Measurements from ENCODE around the gene ATP8A2.

The ATP8A2 gene

GRCh38 chr13:25384758-25385410 is 13.1 kb downstream of the ATP8A2 start:
- DNase-seq = no peak

GRCh38 chr13:25391932-25392331 is 20.2 kb downstream of the ATP8A2 start:
- no peak for DNase-seq

- no peak for DNase-seq
Measured at GRCh38 chr13:25394402-25395060, 22.8 kb downstream of the ATP8A2 start.

- DNase-seq = no peak
Measured at GRCh38 chr13:25397763-25398162, 26.0 kb downstream of the ATP8A2 start.

GRCh38 chr13:25400925-25401324 is 29.2 kb downstream of the ATP8A2 start:
- DNase-seq = no peak

- DNase-seq = no peak
Measured at GRCh38 chr13:25401958-25402357, 30.2 kb downstream of the ATP8A2 start.

- no peak for DNase-seq
Measured at GRCh38 chr13:25406377-25406776, 34.6 kb downstream of the ATP8A2 start.

- DNase-seq = no peak
Measured at GRCh38 chr13:25409938-25410337, 38.2 kb downstream of the ATP8A2 start.

GRCh38 chr13:25415241-25415640 is 43.5 kb downstream of the ATP8A2 start:
- DNase-seq = no peak

GRCh38 chr13:25417535-25417934 is 45.8 kb downstream of the ATP8A2 start:
- no peak for DNase-seq

GRCh38 chr13:25420161-25420560 is 48.4 kb downstream of the ATP8A2 start:
- no peak for DNase-seq

- no peak for DNase-seq
Measured at GRCh38 chr13:25421612-25422011, 49.8 kb downstream of the ATP8A2 start.

GRCh38 chr13:25422153-25422552 is 50.4 kb downstream of the ATP8A2 start:
- DNase-seq = no peak

GRCh38 chr13:25423831-25424230 is 52.1 kb downstream of the ATP8A2 start:
- no peak for DNase-seq

- DNase-seq = no peak
Measured at GRCh38 chr13:25429466-25429865, 57.7 kb downstream of the ATP8A2 start.

- no peak for DNase-seq
Measured at GRCh38 chr13:25432691-25433090, 60.9 kb downstream of the ATP8A2 start.

GRCh38 chr13:25440061-25440460 is 68.3 kb downstream of the ATP8A2 start:
- DNase-seq = no peak

GRCh38 chr13:25446261-25446660 is 74.5 kb downstream of the ATP8A2 start:
- DNase-seq = no peak

GRCh38 chr13:25447396-25447795 is 75.6 kb downstream of the ATP8A2 start:
- DNase-seq = no peak

GRCh38 chr13:25453850-25454365 is 82.1 kb downstream of the ATP8A2 start:
- no peak for DNase-seq

GRCh38 chr13:25455146-25455545 is 83.4 kb downstream of the ATP8A2 start:
- DNase-seq = no peak

GRCh38 chr13:25457566-25457965 is 85.8 kb downstream of the ATP8A2 start:
- DNase-seq = no peak

- no peak for DNase-seq
Measured at GRCh38 chr13:25462301-25463125, 90.7 kb downstream of the ATP8A2 start.

- DNase-seq = no peak
Measured at GRCh38 chr13:25463496-25463895, 91.7 kb downstream of the ATP8A2 start.

Measured in left hindlimb (tissue), 1 donor.